VCaP (cell line): ENCODE data around the gene DHRS2.
"Not testable (repeated sequence)": the region's sequence is repeated elsewhere in the genome, so short reads cannot be mapped to it uniquely, and the experiment has no call there.

Experiments used
- H3K27ac ChIP-seq: fragments of 450-650 bp; 2 replicates; pipeline ENCODE4 v1.5.1; 2017
- TF ChIP-seq, protein P1 (sequence below): fragments of 450-650 bp; conservative IDR thresholded peaks from 2 replicates; pipeline ENCODE4 v1.5.1; 2017; ENCODE audit warnings: mild to moderate bottlenecking, moderate library complexity

The DHRS2 gene

GRCh38 chr14:23630687-23631086, 5.5 kb upstream of the DHRS2 start:
- TF ChIP-seq, protein P1, sequence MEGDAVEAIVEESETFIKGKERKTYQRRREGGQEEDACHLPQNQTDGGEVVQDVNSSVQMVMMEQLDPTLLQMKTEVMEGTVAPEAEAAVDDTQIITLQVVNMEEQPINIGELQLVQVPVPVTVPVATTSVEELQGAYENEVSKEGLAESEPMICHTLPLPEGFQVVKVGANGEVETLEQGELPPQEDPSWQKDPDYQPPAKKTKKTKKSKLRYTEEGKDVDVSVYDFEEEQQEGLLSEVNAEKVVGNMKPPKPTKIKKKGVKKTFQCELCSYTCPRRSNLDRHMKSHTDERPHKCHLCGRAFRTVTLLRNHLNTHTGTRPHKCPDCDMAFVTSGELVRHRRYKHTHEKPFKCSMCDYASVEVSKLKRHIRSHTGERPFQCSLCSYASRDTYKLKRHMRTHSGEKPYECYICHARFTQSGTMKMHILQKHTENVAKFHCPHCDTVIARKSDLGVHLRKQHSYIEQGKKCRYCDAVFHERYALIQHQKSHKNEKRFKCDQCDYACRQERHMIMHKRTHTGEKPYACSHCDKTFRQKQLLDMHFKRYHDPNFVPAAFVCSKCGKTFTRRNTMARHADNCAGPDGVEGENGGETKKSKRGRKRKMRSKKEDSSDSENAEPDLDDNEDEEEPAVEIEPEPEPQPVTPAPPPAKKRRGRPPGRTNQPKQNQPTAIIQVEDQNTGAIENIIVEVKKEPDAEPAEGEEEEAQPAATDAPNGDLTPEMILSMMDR = no peak
- H3K27ac ChIP-seq = no peak overlapping the region

- TF ChIP-seq, protein P1 = no peak
- no peak overlapping the region for H3K27ac ChIP-seq
Observed at GRCh38 chr14:23631234-23631633, 4.9 kb upstream of the DHRS2 start.

GRCh38 chr14:23631702-23632460, 4.3 kb upstream of the DHRS2 start:
- TF ChIP-seq, protein P1 = peak; percentile 90
- H3K27ac ChIP-seq = peak overlapping the region; percentile 5; the same call in 1 of the 2 replicates

DNA sequence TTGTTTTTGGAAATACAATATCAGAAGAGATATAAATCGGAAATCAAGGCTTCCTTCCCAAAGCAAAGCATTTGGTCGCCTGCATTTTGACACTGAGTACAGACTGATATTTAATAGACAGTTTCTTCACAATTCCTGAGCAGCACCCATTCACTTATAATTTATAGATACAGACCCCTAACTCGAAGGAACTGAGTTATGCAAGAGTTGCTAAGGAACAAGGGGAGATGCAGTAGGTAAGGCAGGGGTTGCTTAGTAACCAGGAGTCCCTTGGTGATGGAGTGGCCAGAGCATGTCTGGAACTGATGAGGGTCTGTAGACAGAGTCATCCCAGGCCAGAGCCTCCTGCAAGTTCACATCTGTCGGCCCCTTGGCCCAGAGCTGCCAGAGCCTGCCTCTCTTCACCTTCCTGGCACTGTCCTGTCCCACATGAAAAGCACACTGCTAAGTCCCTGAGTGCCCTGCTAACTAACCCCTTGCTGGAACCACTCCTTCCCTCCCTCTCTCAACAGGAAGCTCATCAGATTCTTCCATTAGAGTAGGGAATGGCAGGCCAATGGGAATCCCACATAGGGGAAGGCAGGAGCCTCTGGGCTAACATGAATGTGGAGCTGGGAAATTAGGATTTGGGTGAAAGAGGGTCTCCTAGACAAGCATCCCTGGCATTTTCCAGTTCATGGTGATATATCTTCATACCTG, 3.6 kb upstream of the DHRS2 start:
- TF ChIP-seq, protein P1 = no peak

GRCh38 chr14:23633160-23633701, 2.9 kb upstream of the DHRS2 start:
- H3K27ac ChIP-seq = no peak overlapping the region
- TF ChIP-seq, protein P1 = no peak

More for the DNA sequence above, 3.6 kb upstream of the DHRS2 start:
- H3K27ac ChIP-seq = no peak overlapping the region; the same call in 1 of the 2 replicates

DNA sequence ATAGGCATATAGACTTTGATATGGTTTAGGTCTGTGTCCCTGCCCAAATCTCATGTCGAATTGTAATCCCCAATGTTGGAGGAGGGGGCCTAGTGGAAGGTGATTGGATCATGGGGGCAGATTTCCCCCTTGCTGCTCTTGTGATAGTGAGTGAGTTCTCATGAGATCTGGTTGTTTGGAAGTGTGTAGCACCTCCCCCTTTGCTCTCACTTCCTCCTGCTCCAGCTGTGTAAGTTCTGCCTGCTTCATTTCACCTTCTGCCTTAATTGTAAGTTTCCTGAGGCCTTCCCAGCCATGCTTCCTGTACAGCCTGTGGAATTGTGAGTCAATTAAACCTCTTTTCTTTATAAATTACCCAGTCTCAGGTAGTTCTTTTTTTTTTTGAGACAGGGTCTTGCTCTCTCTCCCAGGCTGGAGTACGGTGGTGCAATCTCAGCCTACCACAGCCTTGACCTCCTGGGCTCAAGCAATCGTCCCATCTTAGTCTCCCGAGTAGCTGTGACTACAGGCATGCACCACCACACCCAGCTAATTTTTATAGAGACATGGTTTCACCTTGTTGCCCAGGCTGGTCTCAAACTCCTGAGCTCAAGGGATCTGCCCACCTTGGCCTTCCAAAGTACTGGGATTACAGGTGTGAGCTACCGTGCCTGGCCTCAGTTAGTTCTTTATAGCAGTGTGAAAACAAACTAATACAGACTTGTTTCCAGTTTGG, 1.3 kb upstream of the DHRS2 start:
- H3K27ac ChIP-seq = not testable (repeated sequence)

DNA sequence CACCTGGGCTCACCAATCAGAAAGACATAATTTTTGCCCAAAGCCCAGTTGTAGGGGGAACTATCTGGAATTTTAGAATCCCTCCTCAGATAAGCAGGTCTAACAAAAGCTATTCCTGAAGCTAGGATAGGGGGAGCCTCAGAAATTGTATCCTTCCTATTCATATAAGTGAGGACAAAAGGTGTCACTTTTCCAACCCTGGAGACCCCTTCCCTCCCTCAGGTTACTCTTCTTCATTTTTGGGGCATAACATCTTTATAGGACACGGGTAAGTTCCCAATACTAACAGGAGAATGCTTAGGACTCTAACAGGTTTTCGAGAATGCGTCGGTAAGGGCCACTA, 1.1 kb downstream of the DHRS2 start:
- H3K27ac ChIP-seq = not testable (repeated sequence)

- not testable (repeated sequence) for H3K27ac ChIP-seq
Observed at GRCh38 chr14:23637655-23638413, 1.7 kb downstream of the DHRS2 start.
